Measurements from ENCODE around the gene THADA. TPM values are rescaled to one million over a fixed set of nuclear protein-coding genes. Genes with fewer than 3 reads are reported as not detected.

THADA gene
- total RNA-seq, 1 experiment from 2014 or later, result 20.1 TPM

GRCh38 chr2:43605851-43606250 lies 10.0 kb upstream of the THADA start:
- H3K14ac ChIP-seq (ENCODE audit: insufficient read depth, low read length), result no peak overlapping the region
- no peaks in the 10 kb centered on the region for H3K9me3 ChIP-seq (ENCODE audit: control insufficient read depth, low read depth, low read length)
- no peak overlapping the region for H2BK12ac ChIP-seq (ENCODE audit: insufficient read length, low read depth, low read length)
- H4K91ac ChIP-seq (ENCODE audit: insufficient read length, low read depth, low read length), result no peak overlapping the region
- Mint-ChIP-seq H3K27me3 (ENCODE audit: low read depth) (no peaks in the 10 kb centered on the region), H3K4me3 (no peak overlapping the region), H3K4me1 (peaks cover 10 to 21% of the 10 kb centered on the region in 2 experiments), H3K36me3 (ENCODE audit: insufficient read depth in 1 of 3, low read depth in 3 of 3) (no peaks in the 10 kb centered on the region), H3K27ac (no peak overlapping the region), H3K9me3 (no peaks in the 10 kb centered on the region)
- H4K5ac ChIP-seq (ENCODE audit: insufficient read length, low read depth, low read length), result no peak overlapping the region
- no peak overlapping the region for H4K8ac ChIP-seq (replicated peaks; ENCODE audit: insufficient read length, low read depth, low read length)
- no peaks in the 10 kb centered on the region for H3K79me2 ChIP-seq (ENCODE audit: insufficient read depth, low read length)
- H3K27me3 ChIP-seq (ENCODE audit: insufficient read depth, low read length), result no peaks in the 10 kb centered on the region
- H3K23ac ChIP-seq (ENCODE audit: insufficient read length, low read depth, low read length), result no peak overlapping the region
- no peak overlapping the region for H3K4me2 ChIP-seq (ENCODE audit: insufficient read depth, insufficient read length, low read length)
- no peak overlapping the region for H3K9ac ChIP-seq (ENCODE audit: extremely low read depth, insufficient read length, low read length)
- no peak overlapping the region for H2BK120ac ChIP-seq (ENCODE audit: low read depth, low read length, poor library complexity, severe bottlenecking)
- no CpG with 5 or more reads among the region's 5 CpGs for WGBS (ENCODE audit: extremely low coverage, insufficient read length, low lambda C conversion rate)
- no peaks in the 10 kb centered on the region for H4K20me1 ChIP-seq (ENCODE audit: control insufficient read depth, insufficient read depth, insufficient read length)
- H3K23me2 ChIP-seq (ENCODE audit: insufficient read length, low read depth, low read length, poor library complexity, severe bottlenecking), result no peaks in the 10 kb centered on the region
- no peak overlapping the region for H3K56ac ChIP-seq (ENCODE audit: insufficient read length, low read depth, low read length)
- H2BK20ac ChIP-seq (ENCODE audit: low read depth, low read length, poor library complexity, severe bottlenecking), result no peak overlapping the region
- no peak overlapping the region for H2AK5ac ChIP-seq (ENCODE audit: insufficient read length, low read length)
- H2BK15ac ChIP-seq (ENCODE audit: low read depth, low read length), result no peak overlapping the region
- H2AFZ ChIP-seq (ENCODE audit: low read length), result peak overlapping the region; percentile 52
- TF ChIP-seq, protein P1, sequence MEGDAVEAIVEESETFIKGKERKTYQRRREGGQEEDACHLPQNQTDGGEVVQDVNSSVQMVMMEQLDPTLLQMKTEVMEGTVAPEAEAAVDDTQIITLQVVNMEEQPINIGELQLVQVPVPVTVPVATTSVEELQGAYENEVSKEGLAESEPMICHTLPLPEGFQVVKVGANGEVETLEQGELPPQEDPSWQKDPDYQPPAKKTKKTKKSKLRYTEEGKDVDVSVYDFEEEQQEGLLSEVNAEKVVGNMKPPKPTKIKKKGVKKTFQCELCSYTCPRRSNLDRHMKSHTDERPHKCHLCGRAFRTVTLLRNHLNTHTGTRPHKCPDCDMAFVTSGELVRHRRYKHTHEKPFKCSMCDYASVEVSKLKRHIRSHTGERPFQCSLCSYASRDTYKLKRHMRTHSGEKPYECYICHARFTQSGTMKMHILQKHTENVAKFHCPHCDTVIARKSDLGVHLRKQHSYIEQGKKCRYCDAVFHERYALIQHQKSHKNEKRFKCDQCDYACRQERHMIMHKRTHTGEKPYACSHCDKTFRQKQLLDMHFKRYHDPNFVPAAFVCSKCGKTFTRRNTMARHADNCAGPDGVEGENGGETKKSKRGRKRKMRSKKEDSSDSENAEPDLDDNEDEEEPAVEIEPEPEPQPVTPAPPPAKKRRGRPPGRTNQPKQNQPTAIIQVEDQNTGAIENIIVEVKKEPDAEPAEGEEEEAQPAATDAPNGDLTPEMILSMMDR (conservative IDR thresholded peaks at IDR 0.05), result no peak
- H2BK5ac ChIP-seq (ENCODE audit: insufficient read length, low read length), result no peak overlapping the region
- no peaks in the 10 kb centered on the region for H3K4me1 ChIP-seq (ENCODE audit: insufficient read depth, low read length)
- H3K27ac ChIP-seq (ENCODE audit: insufficient read length, low read depth, low read length), result no peak overlapping the region
- no peak for DNase-seq
- H3K18ac ChIP-seq (ENCODE audit: insufficient read length, low read depth, low read length), result no peak overlapping the region
- H3K79me1 ChIP-seq (ENCODE audit: insufficient read depth, low read depth, low read length, poor library complexity, severe bottlenecking), result no peaks in the 10 kb centered on the region
- no peak overlapping the region for H3T11ph ChIP-seq (ENCODE audit: low read length)
- no peak overlapping the region for H3K4ac ChIP-seq (ENCODE audit: low read depth, low read length)

Data from H9 (cell line).